Activated CD4-positive, alpha-beta T cell treated with anti-CD3 and anti-CD28 coated beads for 4 hours (primary cell): ENCODE measurements around the gene ZNF462.
"Not testable (repeated sequence)": the region's sequence is repeated elsewhere in the genome, so short reads cannot be mapped to it uniquely, and the experiment has no call there.

ENCODE experiments used
- DNase-seq, 2 donors: peaks; one replicate each; pipeline ENCODE4 v3.0.0-alpha.2; 2020

ZNF462 gene

GRCh38 chr9:106862821-106863720 is at the start of gene ZNF462:
ZNF462 (plus strand) TSS chr9:106863166; CDS start chr9:106923384, 60,218 bp downstream.
- no peak for DNase-seq

GRCh38 chr9:106816524-106816923 is 46.4 kb upstream of the ZNF462 start:
- no peak for DNase-seq

GRCh38 chr9:106818034-106818433 is 44.9 kb upstream of the ZNF462 start:
- DNase-seq: no peak

- DNase-seq: no peak
Measured at GRCh38 chr9:106820866-106821265, 42.1 kb upstream of the ZNF462 start.

GRCh38 chr9:106828070-106828469 is 34.9 kb upstream of the ZNF462 start:
- DNase-seq: no peak

- no peak for DNase-seq
Measured at GRCh38 chr9:106828965-106829364, 34.0 kb upstream of the ZNF462 start.

GRCh38 chr9:106829666-106830408 is 33.1 kb upstream of the ZNF462 start:
- no peak for DNase-seq

GRCh38 chr9:106830527-106831150 is 32.3 kb upstream of the ZNF462 start:
- DNase-seq: no peak

GRCh38 chr9:106834888-106835287 is 28.1 kb upstream of the ZNF462 start:
- no peak for DNase-seq

GRCh38 chr9:106835840-106836239 is 27.1 kb upstream of the ZNF462 start:
- DNase-seq: no peak

GRCh38 chr9:106843371-106843770 is 19.6 kb upstream of the ZNF462 start:
- no peak for DNase-seq

- no peak for DNase-seq
Measured at GRCh38 chr9:106846307-106846706, 16.7 kb upstream of the ZNF462 start.

- no peak for DNase-seq
Measured at GRCh38 chr9:106846857-106847256, 16.1 kb upstream of the ZNF462 start.

- DNase-seq: not testable (repeated sequence)
Measured at GRCh38 chr9:106851640-106852039, 11.3 kb upstream of the ZNF462 start.

- DNase-seq: no peak
Measured at GRCh38 chr9:106857811-106858470, 5.0 kb upstream of the ZNF462 start.

GRCh38 chr9:106859957-106860720 is 2.8 kb upstream of the ZNF462 start:
- no peak for DNase-seq

- no peak for DNase-seq
Measured at GRCh38 chr9:106860721-106861639, 2.0 kb upstream of the ZNF462 start.

GRCh38 chr9:106861640-106862109 is 1.3 kb upstream of the ZNF462 start:
- DNase-seq: no peak

GRCh38 chr9:106862110-106862820 is 701 bp upstream of the ZNF462 start:
- DNase-seq: no peak
